Ovary (tissue), 9 donors: Measurements from ENCODE around the gene PLPP7. TPM values are rescaled to one million over a fixed set of nuclear protein-coding genes. Genes with fewer than 3 reads are reported as not detected.
"Not testable (repeated sequence)": the region's sequence is repeated elsewhere in the genome, so short reads cannot be mapped to it uniquely, and the experiment has no call there.

Experiments
- DNase-seq, 5 donors: peaks; one replicate each; pipeline ENCODE4 v3.0.0-alpha.2; 2019 to 2020
- H3K27ac ChIP-seq, 2 donors: fragments of 200-600 bp; one replicate each; pipeline versions ENCODE4 v1.5.1 to v1.8.0; 2019 to 2022
- H3K27me3 ChIP-seq: fragments of 200-600 bp; one replicate; pipeline ENCODE4 v1.8.0; 2022
- H3K36me3 ChIP-seq: fragments of 200-600 bp; sonication (generic); one replicate; pipeline ENCODE4 v1.5.1; 2019
- H3K4me1 ChIP-seq: one replicate; pipeline ENCODE4 v1.8.1; 2013; ENCODE audit warnings: mild to moderate bottlenecking, moderate library complexity; ENCODE audit not compliant: insufficient read depth
- H3K4me3 ChIP-seq: fragments of 200-600 bp; sonication (generic); one replicate; pipeline ENCODE4 v1.5.1; 2017
- H3K9me3 ChIP-seq, 2 donors: fragments of 200-600 bp in 1 of 2; sonication (generic) in 1 of 2; one replicate each; pipeline versions ENCODE4 v1.5.1 to v1.8.1; 2013 to 2019; ENCODE audit warnings: mild to moderate bottlenecking in 1 of 2, moderate library complexity in 1 of 2
- EP300 ChIP-seq: sonication (generic); formaldehyde crosslinking; IDR thresholded peaks from one replicate; pipeline ENCODE4 v1.6.1; 2017; ENCODE audit warnings: antibody characterized with exemption
- POLR2A ChIP-seq: fragments of 450-650 bp; IDR thresholded peaks from one replicate; pipeline ENCODE4 v1.6.1; 2017; ENCODE audit warnings: antibody characterized with exemption, mild to moderate bottlenecking, moderate library complexity
- WGBS, 3 donors: extraction: QIAGEN DNeasy Blood & Tissue Kit in 1 of 3; methylation state at CpG; one replicate each; pipeline versions ENCODE4 v1.1.5 to v1.1.7; 2013 to 2017; 5-methylcytosine and 5-hydroxymethylcytosine counted together
- intact Hi-C, 4 donors: fragments of 100-400 bp; cut with DNase I; formaldehyde crosslinking; loops; one replicate each; pipeline versions ENCODE4 v1.11.0 to v1.15.1; 2022 to 2023
- polyA plus RNA-seq, 2 donors: library from polyadenylated mRNA; stranded (reverse); fragments of 200-250 nt in 1 of 2; fragments of 350-450 nt in 1 of 2; fragmentation: Illumina TruSeq in 1 of 2; extraction: RNeasy Lipid Tissue Mini Kit (QIAGEN cat#74804) in 1 of 2; gene quantifications; one replicate each; pipeline ENCODE4 v1.2.3, GENCODE V29; 2013 to 2014
- total RNA-seq, 7 donors: library from RNA; depleted of rRNA in 2 of 7; stranded (reverse); fragments of >200 nt in 2 of 7; fragmentation: NEBNext Ultra II Directional in 3 of 7; extraction: Animal tissue kit (Norgen Biotek cat#: 25700) in 3 of 7; gene quantifications; one replicate each; pipeline versions ENCODE4 v1.1.0 to v1.2.4, GENCODE V29; 2016 to 2023
- TF ChIP-seq, protein P1 (sequence below), 3 donors: fragments of 450-650 bp in 2 of 3; fragments of 200-600 bp in 1 of 3; IDR thresholded peaks; one replicate each; pipeline versions ENCODE4 v1.5.1 to v1.8.0; 2016 to 2022; ENCODE audit warnings: antibody characterized with exemption in 3 of 3, mild to moderate bottlenecking in 1 of 3
- donor health status: DM: no; HTN: no; CAD: no; lungs with moderate emphysema.
- donor health status: DM: no; HTN: no; CAD: no.
- donor health status: Bipolar disorder and iron deficiency.
- donor health status: DM: yes; HTN: yes; CAD: no.
- donor health status: DM: no; HTN: no; CAD: no.
- donor health status: DM: yes; HTN: yes; CAD: no.

PLPP7 gene
- total and polyA plus RNA-seq, 9 donors = 3.6 to 12.0 (median 11.0) TPM

DNA sequence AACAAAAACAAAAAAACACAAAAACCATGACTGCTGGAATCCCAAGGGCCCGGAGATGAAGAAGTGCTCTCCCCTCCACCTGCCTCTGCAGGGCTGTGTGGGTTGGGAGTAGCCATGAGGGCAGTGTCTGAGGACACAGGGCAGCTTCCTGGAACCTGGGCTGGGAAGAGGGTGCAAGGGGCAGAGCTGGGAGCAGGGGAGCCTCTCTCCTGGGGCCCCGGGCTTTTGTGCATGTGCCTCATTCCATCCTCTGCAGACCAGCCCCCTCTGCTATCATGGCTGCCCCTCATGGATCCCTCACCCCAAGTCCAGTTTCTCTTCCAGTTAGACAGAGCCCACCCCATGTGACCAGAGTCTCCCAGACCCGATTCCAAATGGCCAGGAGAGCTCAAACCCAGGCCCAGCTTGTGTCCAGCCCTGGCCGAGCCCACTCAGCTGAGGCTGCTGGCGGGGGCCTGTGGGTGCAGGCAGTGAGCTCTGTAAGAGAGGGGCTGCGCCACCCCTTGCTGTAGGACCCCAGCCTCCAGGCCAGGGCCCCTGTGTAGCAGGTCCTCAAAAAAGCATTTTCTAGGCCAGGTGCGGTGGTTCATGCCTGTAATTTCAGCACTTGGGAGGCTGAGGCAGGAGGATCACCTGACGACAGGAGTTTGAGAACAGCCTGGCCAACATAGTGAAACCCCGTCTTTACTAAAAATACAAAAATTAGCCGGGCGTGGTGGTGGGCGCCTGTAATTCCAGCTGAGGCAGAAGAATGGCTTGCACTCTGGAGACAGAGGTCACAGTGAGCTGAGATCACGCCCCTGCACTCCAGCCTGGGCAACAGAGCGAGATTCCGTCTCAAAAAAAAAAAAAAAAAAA, 44.5 kb downstream of the PLPP7 start:
- Histone ChIP-seq H3K36me3 (no peaks in the 10 kb centered on the region), H3K27me3 (no peaks in the 10 kb centered on the region), H3K4me1 (peaks cover 6% of the 10 kb centered on the region), H3K27ac (no peak overlapping the region), H3K4me3 (no peak overlapping the region), H3K9me3 (no peaks in the 10 kb centered on the region)
- intact Hi-C loops = loop anchor here in 2 of 4 donors (5.0 to 10.0 kb wide), 2 partner anchors 269 to 277 kb away; no protein-coding TSS in a partner anchor
- DNase-seq = no peak
- TF ChIP-seq EP300 = no peak
- TF ChIP-seq POLR2A = no peak
- TF ChIP-seq, protein P1, sequence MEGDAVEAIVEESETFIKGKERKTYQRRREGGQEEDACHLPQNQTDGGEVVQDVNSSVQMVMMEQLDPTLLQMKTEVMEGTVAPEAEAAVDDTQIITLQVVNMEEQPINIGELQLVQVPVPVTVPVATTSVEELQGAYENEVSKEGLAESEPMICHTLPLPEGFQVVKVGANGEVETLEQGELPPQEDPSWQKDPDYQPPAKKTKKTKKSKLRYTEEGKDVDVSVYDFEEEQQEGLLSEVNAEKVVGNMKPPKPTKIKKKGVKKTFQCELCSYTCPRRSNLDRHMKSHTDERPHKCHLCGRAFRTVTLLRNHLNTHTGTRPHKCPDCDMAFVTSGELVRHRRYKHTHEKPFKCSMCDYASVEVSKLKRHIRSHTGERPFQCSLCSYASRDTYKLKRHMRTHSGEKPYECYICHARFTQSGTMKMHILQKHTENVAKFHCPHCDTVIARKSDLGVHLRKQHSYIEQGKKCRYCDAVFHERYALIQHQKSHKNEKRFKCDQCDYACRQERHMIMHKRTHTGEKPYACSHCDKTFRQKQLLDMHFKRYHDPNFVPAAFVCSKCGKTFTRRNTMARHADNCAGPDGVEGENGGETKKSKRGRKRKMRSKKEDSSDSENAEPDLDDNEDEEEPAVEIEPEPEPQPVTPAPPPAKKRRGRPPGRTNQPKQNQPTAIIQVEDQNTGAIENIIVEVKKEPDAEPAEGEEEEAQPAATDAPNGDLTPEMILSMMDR (IDR thresholded peaks at IDR 0.05) = no peak
- 82 to 90% (median 87%) methylated on average over 15 of the region's 15 CpGs for WGBS, 3 donors

DNA sequence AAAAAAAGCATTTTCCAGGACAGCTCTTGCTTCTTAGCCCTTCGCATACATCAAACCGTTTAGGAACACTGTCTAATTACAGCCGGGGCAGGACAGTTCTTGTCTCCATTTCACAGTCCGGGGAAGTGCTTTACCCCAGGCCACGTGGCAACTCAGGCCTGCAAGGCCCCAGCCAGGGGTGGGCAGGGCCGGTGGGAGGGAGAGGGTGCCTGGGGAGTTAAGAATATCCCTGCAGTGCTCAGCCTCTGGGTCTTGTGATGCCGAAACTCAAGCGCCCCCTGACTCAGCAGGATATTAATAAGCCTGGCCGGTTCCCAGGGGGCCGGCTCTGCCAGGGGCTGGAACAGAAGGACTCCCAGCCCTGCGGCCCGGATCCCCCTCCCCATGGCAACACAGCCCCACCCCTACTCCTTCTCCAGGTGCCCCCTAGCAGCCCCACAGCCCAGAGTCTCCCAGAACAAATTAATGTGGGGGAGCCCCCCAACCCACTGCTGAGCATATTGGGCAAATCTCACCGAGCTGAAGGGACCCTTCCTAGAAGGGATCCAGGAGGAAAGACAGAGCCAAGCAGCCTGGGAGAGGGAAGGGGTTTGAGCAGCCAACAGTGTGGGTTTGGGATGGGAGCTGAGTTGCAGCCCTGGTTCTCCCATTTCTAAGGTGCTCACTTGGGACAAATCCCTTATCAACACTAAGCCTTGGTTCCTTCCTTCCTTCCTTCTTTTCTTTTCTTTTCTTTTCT, 45.3 kb downstream of the PLPP7 start:
- intact Hi-C loops = loop anchor here (5.0 to 10.0 kb wide), 4 partner anchors 157 to 277 kb away; no protein-coding TSS in a partner anchor
- Histone ChIP-seq H3K9me3 (no peaks in the 10 kb centered on the region), H3K27me3 (no peaks in the 10 kb centered on the region), H3K36me3 (no peaks in the 10 kb centered on the region), H3K4me1 (peaks cover 6% of the 10 kb centered on the region), H3K27ac (no peak overlapping the region), H3K4me3 (no peak overlapping the region)
- peak in 4 of 5 donors; percentile 36 to 56 (median 44) for DNase-seq
- whole genome bisulfite sequencing, 3 donors = 10 to 23% (median 17%) methylated on average over 8 to 13 of the region's 13 CpGs
- TF ChIP-seq POLR2A = no peak
- TF ChIP-seq, protein P1 (IDR thresholded peaks at IDR 0.05) = no peak
- TF ChIP-seq EP300 = no peak

DNA sequence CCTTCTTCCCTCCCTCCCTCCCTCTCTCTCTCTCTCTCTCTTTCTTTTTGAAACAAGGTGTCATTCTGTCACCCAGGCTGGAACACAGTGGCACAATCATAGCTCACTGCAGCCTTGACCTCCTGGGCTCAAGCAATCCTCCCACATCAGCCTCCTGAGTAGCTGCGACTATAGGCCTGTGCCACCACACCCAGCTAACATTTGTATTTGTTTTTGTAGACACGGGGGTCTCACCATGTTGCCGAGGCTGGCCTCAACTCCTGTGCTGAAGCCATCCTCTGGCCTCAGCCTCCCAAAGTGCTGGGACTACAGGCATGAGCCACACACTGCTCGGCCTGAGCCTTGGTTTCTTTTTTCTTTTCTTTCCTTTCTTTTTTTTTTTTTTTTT, 45.8 kb downstream of the PLPP7 start:
- no peaks in the 10 kb centered on the region for H3K36me3 ChIP-seq
- intact Hi-C loops = loop anchor here (5.0 to 10.0 kb wide), 3 partner anchors 158 to 273 kb away; no protein-coding TSS in a partner anchor
- H3K27me3 ChIP-seq = no peaks in the 10 kb centered on the region
- no peaks in the 10 kb centered on the region for H3K9me3 ChIP-seq
- 65 to 73% (median 71%) methylated on average over 4 of the region's 4 CpGs for WGBS, 3 donors
- H3K4me3 ChIP-seq = no peak overlapping the region
- no peak overlapping the region for H3K27ac ChIP-seq
- peaks cover 6% of the 10 kb centered on the region for H3K4me1 ChIP-seq
- DNase-seq = no peak
- TF ChIP-seq EP300 (no peak), POLR2A (no peak)
- TF ChIP-seq, protein P1 (IDR thresholded peaks at IDR 0.05) = no peak

DNA sequence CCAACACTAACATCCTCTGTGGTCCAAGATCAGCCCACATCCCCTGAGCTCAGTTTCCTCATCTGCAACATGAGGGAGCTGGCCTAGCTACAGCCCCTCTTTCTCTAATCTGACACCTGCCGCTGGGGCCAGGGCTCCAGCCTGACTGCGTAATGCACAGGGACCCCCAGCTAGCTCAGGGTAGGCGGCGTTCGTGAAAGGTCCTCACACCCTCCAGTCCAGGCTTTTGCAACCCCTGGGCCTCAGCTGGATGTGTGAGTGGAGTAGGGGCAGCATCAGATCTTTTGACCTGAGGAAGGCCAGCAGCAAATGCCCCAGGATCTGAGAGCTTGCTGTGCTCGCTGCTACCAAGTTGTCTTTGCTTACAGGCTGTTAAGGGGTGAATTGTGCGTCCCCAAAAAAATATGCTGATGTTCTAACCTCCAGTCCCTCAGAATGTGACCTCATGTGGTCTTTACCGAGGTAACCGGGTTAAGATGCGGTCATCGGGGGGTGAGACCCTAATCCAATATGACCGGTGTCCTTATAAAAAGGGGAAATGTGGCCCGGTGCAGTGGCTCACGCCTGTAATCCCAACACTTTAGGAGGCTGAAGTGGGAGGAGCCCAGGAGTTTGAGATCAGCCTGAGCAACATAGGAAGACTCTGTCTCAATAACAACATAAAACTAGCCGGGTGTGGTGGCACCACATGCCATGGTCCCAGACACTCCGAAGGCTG, 47.8 kb downstream of the PLPP7 start:
- Histone ChIP-seq H3K27me3 (no peaks in the 10 kb centered on the region), H3K4me1 (peaks cover 6% of the 10 kb centered on the region), H3K9me3 (no peaks in the 10 kb centered on the region), H3K27ac (no peak overlapping the region), H3K4me3 (no peak overlapping the region), H3K36me3 (no peaks in the 10 kb centered on the region)
- 86 to 89% (median 89%) methylated on average over 16 of the region's 16 CpGs for WGBS, 3 donors
- TF ChIP-seq, protein P1 (IDR thresholded peaks at IDR 0.05) = no peak
- TF ChIP-seq EP300 (no peak), POLR2A (no peak)
- DNase-seq = no peak
- intact Hi-C loops = loop anchor here (2.0 to 10.0 kb wide), 5 partner anchors 158 to 280 kb away; no protein-coding TSS in a partner anchor

DNA sequence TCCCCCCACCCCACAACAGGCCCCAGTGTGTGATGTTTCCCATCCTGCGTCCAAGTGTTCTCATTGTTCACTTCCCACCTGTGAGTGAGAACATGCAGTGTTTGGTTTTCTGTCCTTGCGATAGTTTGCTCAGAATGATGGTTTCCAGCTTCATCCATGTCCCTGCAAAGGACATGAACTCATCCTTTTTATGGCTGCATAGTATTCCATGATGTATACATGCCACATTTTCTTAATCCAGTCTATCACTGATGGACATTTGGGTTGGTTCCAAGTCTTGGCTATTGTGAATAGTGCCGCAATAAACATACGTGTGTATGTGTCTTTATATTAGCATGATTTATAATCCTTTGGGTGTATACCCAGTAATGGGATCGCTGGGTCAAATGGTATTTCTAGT, 49.7 kb downstream of the PLPP7 start:
- H3K4me3 ChIP-seq, H3K4me1 ChIP-seq, H3K27me3 ChIP-seq, DNase-seq, H3K27ac ChIP-seq, H3K36me3 ChIP-seq, H3K9me3 ChIP-seq: not testable (repeated sequence)
- intact Hi-C loops = loop anchor here (5.0 to 10.0 kb wide), 3 partner anchors 162 to 277 kb away; no protein-coding TSS in a partner anchor
- WGBS, 3 donors = 89 to 94% (median 93%) methylated on average over 5 of the region's 5 CpGs

DNA sequence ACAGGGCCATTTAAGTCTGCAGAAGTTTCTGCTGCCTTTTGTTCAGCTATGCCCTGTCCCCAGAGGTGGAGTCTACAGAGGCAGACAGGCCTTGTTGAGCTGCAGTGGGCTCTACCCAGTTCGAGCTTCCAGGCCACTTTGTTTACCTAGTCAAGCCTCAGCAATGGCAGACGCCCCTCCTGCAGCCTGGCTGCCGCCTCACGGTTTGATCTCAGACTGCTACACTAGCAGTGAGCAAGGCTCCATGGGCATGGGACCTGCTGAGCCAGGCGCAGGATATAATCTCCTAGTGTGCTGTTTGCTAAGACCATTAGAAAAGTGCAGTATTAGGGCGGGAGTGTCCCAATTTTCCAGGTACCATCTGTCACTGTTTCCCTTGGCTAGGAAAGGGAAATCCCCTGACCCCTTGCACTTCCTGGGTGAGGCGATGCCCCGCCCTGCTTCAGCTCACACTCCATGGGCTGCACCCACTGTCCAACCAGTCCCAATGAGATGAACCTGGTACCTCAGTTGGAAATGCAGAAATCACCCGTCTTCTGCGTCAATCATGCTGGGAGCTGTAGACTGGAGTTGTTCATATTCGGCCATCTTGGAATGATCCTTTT, 55.5 kb downstream of the PLPP7 start:
- not testable (repeated sequence) for H3K4me3 ChIP-seq, H3K36me3 ChIP-seq, DNase-seq, H3K27me3 ChIP-seq, H3K27ac ChIP-seq, H3K4me1 ChIP-seq, H3K9me3 ChIP-seq
- WGBS, 3 donors = 86 to 93% (median 87%) methylated on average over 11 of the region's 11 CpGs
- intact Hi-C loops = loop anchor here in 2 of 4 donors (5.0 to 10.0 kb wide), 3 partner anchors 132 to 400 kb away; partner anchors contain the start of gene RAPGEF1 (in 2 of the 2)
